Esophagus muscularis mucosa (tissue), 4 donors: ENCODE results near the gene OGN. TPM values are rescaled to one million over a fixed set of nuclear protein-coding genes. Genes with fewer than 3 reads are reported as not detected.

Experiments used
- DNase-seq: peaks from one replicate; pipeline ENCODE4 v3.0.0-alpha.2; 2017; ENCODE audit errors: extremely low spot score
- H3K27ac ChIP-seq, 4 donors: fragments of 200-600 bp; sonication (generic); replicated peaks in 1 of 4; 1 replicate in 3 of 4; 2 replicates in 1 of 4; pipeline ENCODE4 v1.5.1; 2016 to 2019; ENCODE audit warnings: mild to moderate bottlenecking in 1 of 4
- H3K27me3 ChIP-seq, 4 donors: fragments of 200-600 bp; sonication (generic); one replicate each; pipeline versions ENCODE4 v1.5.1 to v1.6.0; 2016 to 2019
- H3K36me3 ChIP-seq, 4 donors: fragments of 200-600 bp; sonication (generic); one replicate each; pipeline ENCODE4 v1.5.1; 2016 to 2019
- H3K4me1 ChIP-seq, 4 donors: fragments of 200-600 bp; sonication (generic); one replicate each; pipeline ENCODE4 v1.5.1; 2016 to 2019
- H3K4me3 ChIP-seq, 4 donors: fragments of 200-600 bp; sonication (generic); 1 replicate in 2 of 4; 2 replicates in 2 of 4; pipeline ENCODE4 v1.5.1; 2016 to 2019; ENCODE audit warnings: mild to moderate bottlenecking in 4 of 4, moderate library complexity in 1 of 4
- H3K9me3 ChIP-seq, 4 donors: fragments of 200-600 bp; sonication (generic); 1 replicate in 3 of 4; 2 replicates in 1 of 4; pipeline ENCODE4 v1.5.1; 2016 to 2019
- EP300 ChIP-seq: sonication (generic); formaldehyde crosslinking; IDR thresholded peaks from one replicate; pipeline ENCODE4 v1.6.1; 2017; ENCODE audit warnings: antibody characterized with exemption
- POLR2A ChIP-seq: fragments of 450-650 bp; IDR thresholded peaks from one replicate; pipeline ENCODE4 v1.6.1; 2017; ENCODE audit warnings: antibody characterized with exemption, moderate library complexity, mild to moderate bottlenecking, low read depth
- POLR2AphosphoS5 ChIP-seq, 2 donors: sonication (generic); formaldehyde crosslinking; IDR thresholded peaks; one replicate each; pipeline ENCODE4 v1.6.1; 2017; ENCODE audit warnings: antibody characterized with exemption in 2 of 2
- WGBS: methylation state at CpG from one replicate; pipeline ENCODE4 v1.1.5; 2018; 5-methylcytosine and 5-hydroxymethylcytosine counted together
- intact Hi-C: fragments of 100-400 bp; cut with DNase I; formaldehyde crosslinking; loops from one replicate; pipeline ENCODE4 v1.15.1; 2023
- total RNA-seq, 4 donors: library from RNA; depleted of rRNA; stranded (reverse); fragments of >200 nt; gene quantifications; one replicate each; pipeline versions ENCODE4 v1.1.0 to v1.2.1, GENCODE V29; 2016
- TF ChIP-seq, protein P1 (sequence below), 3 experiments: fragments of 200-600 bp in 2 of 3; fragments of 450-650 bp in 1 of 3; sonication (generic) in 2 of 3; IDR thresholded peaks; one replicate each; pipeline ENCODE4 v1.5.1; 2017 to 2019; ENCODE audit warnings: antibody characterized with exemption in 3 of 3, mild to moderate bottlenecking in 2 of 3, moderate library complexity in 1 of 3

OGN gene, protein sequence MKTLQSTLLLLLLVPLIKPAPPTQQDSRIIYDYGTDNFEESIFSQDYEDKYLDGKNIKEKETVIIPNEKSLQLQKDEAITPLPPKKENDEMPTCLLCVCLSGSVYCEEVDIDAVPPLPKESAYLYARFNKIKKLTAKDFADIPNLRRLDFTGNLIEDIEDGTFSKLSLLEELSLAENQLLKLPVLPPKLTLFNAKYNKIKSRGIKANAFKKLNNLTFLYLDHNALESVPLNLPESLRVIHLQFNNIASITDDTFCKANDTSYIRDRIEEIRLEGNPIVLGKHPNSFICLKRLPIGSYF
- 10 to 100 TPM; 16.5 to 42.1 (median 20.0) TPM for total RNA-seq

DNA sequence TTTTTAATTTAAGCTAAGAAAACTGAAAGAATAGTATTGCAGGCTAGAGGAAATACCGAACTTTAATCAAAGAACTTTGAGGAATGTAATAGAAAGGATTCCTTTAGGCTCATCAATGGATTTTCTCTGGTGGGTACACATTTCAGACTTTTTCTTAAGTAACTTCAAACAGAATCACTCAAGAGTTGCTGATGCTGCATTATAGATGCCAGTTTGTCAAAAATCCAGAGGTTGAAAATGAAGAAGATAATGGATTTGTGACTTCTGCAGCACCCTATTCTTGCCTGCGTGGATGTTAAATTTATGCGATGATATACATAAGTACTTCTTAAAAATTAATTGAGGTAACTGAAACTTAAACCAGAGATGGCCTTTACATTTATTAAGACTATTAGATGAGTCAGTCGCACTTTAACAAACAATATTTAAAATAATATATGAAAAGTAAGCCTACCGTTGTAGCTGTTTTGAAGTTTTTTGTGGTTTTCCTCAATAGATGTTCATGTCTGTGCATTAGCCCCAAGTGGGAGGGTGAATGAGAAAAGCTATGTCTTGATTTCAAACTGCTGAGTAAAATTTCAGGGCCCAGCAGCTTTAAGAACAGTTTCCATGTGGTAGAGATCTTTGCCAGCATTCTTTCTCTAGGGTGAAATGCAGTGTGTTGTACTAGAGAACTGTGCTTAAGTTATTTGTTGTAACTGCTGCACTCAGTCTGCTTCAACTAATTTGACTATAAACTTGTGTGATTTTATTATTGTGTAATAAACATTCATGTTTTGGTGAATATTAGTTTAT is at the start of gene OGN:
TSS of gene OGN (minus strand) at position 537 of the 795 bp plus-strand sequence. CDS start 1,171 bp downstream, outside the sequence.
- no peaks in the 10 kb centered on the region for H3K36me3 ChIP-seq
- H3K27ac ChIP-seq: peak within 1 kb of the TSS; percentile 34 to 62 (median 57)
- DNase-seq: no peak
- 30% methylated on average over 5 of the region's 5 CpGs for WGBS
- H3K9me3 ChIP-seq: no peaks in the 10 kb centered on the region
- H3K27me3 ChIP-seq: no peaks in the 10 kb centered on the region
- H3K4me1 ChIP-seq: peaks cover 4 to 55% (median 44%) of the 10 kb centered on the region in 4 donors
- H3K4me3 ChIP-seq: peak within 1 kb of the TSS; percentile 27 to 48 (median 38)
- TF ChIP-seq EP300: no peak
- TF ChIP-seq, protein P1, sequence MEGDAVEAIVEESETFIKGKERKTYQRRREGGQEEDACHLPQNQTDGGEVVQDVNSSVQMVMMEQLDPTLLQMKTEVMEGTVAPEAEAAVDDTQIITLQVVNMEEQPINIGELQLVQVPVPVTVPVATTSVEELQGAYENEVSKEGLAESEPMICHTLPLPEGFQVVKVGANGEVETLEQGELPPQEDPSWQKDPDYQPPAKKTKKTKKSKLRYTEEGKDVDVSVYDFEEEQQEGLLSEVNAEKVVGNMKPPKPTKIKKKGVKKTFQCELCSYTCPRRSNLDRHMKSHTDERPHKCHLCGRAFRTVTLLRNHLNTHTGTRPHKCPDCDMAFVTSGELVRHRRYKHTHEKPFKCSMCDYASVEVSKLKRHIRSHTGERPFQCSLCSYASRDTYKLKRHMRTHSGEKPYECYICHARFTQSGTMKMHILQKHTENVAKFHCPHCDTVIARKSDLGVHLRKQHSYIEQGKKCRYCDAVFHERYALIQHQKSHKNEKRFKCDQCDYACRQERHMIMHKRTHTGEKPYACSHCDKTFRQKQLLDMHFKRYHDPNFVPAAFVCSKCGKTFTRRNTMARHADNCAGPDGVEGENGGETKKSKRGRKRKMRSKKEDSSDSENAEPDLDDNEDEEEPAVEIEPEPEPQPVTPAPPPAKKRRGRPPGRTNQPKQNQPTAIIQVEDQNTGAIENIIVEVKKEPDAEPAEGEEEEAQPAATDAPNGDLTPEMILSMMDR (IDR thresholded peaks at IDR 0.05): no peak
- TF ChIP-seq POLR2AphosphoS5 (IDR thresholded peaks at IDR 0.05): no peak
- TF ChIP-seq POLR2A: no peak
- intact Hi-C loops: no loop called here

DNA sequence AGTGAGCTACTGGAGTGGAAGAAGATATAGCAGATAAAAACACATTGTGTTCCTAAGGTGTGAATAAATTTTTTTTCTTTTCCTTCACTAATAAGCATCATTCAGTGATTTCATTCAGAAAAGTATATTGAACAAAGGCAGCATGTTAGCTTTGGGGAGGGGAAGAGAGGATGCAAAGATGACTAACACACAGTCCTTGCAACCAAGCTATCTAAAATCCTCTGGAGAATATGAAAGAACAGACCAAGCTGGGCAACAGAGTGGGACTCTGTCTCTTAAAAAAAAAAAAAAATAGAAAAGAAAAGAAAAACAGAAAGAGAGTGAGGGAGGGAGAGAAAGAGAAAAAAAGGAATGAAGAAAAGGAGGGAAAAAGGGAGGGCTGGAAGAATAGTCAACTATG is 42.2 kb upstream of the OGN start:
- no peak for DNase-seq
- Histone ChIP-seq H3K4me3 (no peak overlapping the region), H3K27me3 (no peaks in the 10 kb centered on the region), H3K9me3 (no peaks in the 10 kb centered on the region), H3K36me3 (no peaks in the 10 kb centered on the region), H3K4me1 (no peaks in the 10 kb centered on the region), H3K27ac (no peak overlapping the region)
- intact Hi-C loops: no loop called here
- TF ChIP-seq, protein P1 (IDR thresholded peaks at IDR 0.05): no peak
- TF ChIP-seq EP300: no peak
- TF ChIP-seq POLR2A: no peak
- no peak for TF ChIP-seq POLR2AphosphoS5 (IDR thresholded peaks at IDR 0.05)

DNA sequence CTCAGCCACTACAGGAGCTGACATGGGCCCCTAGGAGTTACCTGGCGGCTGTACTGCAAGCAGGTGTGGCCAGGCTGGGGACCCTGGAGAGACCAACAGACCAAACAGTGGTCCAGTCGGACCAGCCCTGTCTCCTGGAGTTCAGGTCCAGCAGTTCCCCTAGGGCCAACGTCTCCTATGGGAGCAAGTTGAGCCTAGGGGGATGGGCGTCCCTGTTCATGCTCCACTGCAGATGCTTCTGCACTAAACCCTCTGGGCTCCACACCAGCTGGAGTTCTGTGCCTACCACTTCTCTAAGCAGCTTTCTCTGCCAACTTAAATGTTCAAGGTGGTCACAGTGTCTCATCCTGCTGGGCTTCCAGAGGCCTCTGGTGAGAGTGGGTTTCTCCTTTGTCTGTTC is 40.5 kb upstream of the OGN start:
- H3K27ac ChIP-seq: no peak overlapping the region
- WGBS: 89% methylated on average over 3 of the region's 4 CpGs
- H3K4me1 ChIP-seq: no peaks in the 10 kb centered on the region
- no peaks in the 10 kb centered on the region for H3K36me3 ChIP-seq
- TF ChIP-seq, protein P1 (IDR thresholded peaks at IDR 0.05): no peak
- TF ChIP-seq EP300: no peak
- TF ChIP-seq POLR2AphosphoS5 (IDR thresholded peaks at IDR 0.05): no peak
- TF ChIP-seq POLR2A: no peak
- no peaks in the 10 kb centered on the region for H3K9me3 ChIP-seq
- intact Hi-C loops: no loop called here
- DNase-seq: no peak
- no peaks in the 10 kb centered on the region for H3K27me3 ChIP-seq
- no peak overlapping the region for H3K4me3 ChIP-seq

DNA sequence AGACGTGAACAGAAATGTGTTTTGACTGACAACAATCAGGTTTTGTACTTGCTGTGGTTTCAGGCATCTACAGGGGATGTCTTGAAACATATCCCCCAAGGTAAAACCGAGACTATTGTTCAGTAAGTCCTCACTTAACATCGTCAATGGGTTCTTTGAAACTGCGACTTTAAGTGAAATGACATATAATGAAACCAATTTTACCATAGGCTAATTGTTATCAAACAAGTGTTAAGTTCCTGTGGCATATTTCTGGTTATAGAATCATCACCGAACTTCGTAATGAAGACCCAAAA is 36.3 kb upstream of the OGN start:
- TF ChIP-seq POLR2A: no peak
- TF ChIP-seq EP300: no peak
- no peak for TF ChIP-seq POLR2AphosphoS5 (IDR thresholded peaks at IDR 0.05)
- TF ChIP-seq, protein P1 (IDR thresholded peaks at IDR 0.05): no peak
- H3K36me3 ChIP-seq: no peaks in the 10 kb centered on the region
- 95% methylated on average over 6 of the region's 6 CpGs for WGBS
- no peaks in the 10 kb centered on the region for H3K9me3 ChIP-seq
- H3K27ac ChIP-seq: no peak overlapping the region
- DNase-seq: no peak
- peaks cover 0 to 11% (median 4%) of the 10 kb centered on the region in 4 donors for H3K4me1 ChIP-seq
- intact Hi-C loops: no loop called here
- H3K27me3 ChIP-seq: no peaks in the 10 kb centered on the region
- H3K4me3 ChIP-seq: no peak overlapping the region
